Smooth muscle cell (in vitro differentiated cells): Measurements from ENCODE around the gene PSG6. TPM values are rescaled to one million over a fixed set of nuclear protein-coding genes. Genes with fewer than 3 reads are reported as not detected.
"Not testable (repeated sequence)": the region's sequence is repeated elsewhere in the genome, so short reads cannot be mapped to it uniquely, and the experiment has no call there.

Experiments used
- DNase-seq: peaks from one replicate; lab custom pipeline; 2025; ENCODE audit not compliant: unreplicated experiment; lab: John Stamatoyannopoulos, UW
- H2AFZ ChIP-seq: fragments of 200-600 bp; sonication (generic); 2 replicates; pipeline ENCODE4 v1.6.0; 2016; ENCODE audit warnings: antibody characterized with exemption, low read depth, mild to moderate bottlenecking
- H3F3A ChIP-seq: fragments of 200-600 bp; sonication (generic); 2 replicates; pipeline ENCODE4 v1.6.0; 2017; ENCODE audit warnings: antibody characterized with exemption, low read depth
- H3K27ac ChIP-seq: fragments of 200-600 bp; sonication (generic); 2 replicates; pipeline ENCODE4 v1.5.1; 2016; ENCODE audit warnings: low read depth, mild to moderate bottlenecking
- H3K27me3 ChIP-seq: fragments of 200-600 bp; sonication (generic); 2 replicates; pipeline ENCODE4 v1.6.1; 2016; ENCODE audit warnings: low read depth, mild to moderate bottlenecking
- H3K36me3 ChIP-seq: fragments of 200-600 bp; sonication (generic); 2 replicates; pipeline ENCODE4 v1.5.1; 2016; ENCODE audit warnings: low read depth
- H3K4me1 ChIP-seq: fragments of 200-600 bp; sonication (generic); 2 replicates; pipeline ENCODE4 v1.5.1; 2016; ENCODE audit warnings: low read depth
- H3K4me2 ChIP-seq: fragments of 200-600 bp; sonication (generic); 2 replicates; pipeline ENCODE4 v1.6.0; 2016; ENCODE audit warnings: mild to moderate bottlenecking
- H3K4me3 ChIP-seq: fragments of 200-600 bp; sonication (generic); 2 replicates; pipeline ENCODE4 v1.5.1; 2016; ENCODE audit warnings: mild to moderate bottlenecking
- H3K79me2 ChIP-seq: fragments of 200-600 bp; sonication (generic); 2 replicates; pipeline ENCODE4 v1.6.0; 2016; ENCODE audit warnings: low read depth, mild to moderate bottlenecking
- H3K9ac ChIP-seq: fragments of 200-600 bp; sonication (generic); 2 replicates; pipeline ENCODE4 v1.6.0; 2016; ENCODE audit warnings: low read depth
- H3K9me3 ChIP-seq: fragments of 200-600 bp; sonication (generic); replicated peaks from 2 replicates; pipeline ENCODE4 v1.5.1; 2016; ENCODE audit warnings: low read depth
- H4K20me1 ChIP-seq: fragments of 200-600 bp; sonication (generic); 2 replicates; pipeline ENCODE4 v1.6.0; 2016; ENCODE audit warnings: low read depth
- WGBS: methylation state at CpG from one replicate; pipeline ENCODE4 v1.1.7; 2016; ENCODE audit warnings: low lambda C conversion rate; 5-methylcytosine and 5-hydroxymethylcytosine counted together
- polyA plus RNA-seq: library from polyadenylated mRNA; unstranded; fragments of >200 nt; fragmentation: Nextera tagmentation; extraction: Ambion mirVana; gene quantifications from 2 replicates; pipeline ENCODE4 v1.2.1, GENCODE V29; 2016
- total RNA-seq: library from RNA; depleted of rRNA; stranded (reverse); fragments of >200 nt; gene quantifications from 2 replicates; pipeline ENCODE4 v1.2.3, GENCODE V29; 2014

Gene PSG6
- total and polyA plus RNA-seq, 2 experiments from 2014 or later: not detected

GRCh38 chr19:42898656-42899055 is 19.0 kb downstream of the PSG6 start:
- H3K27me3 ChIP-seq, H3K9ac ChIP-seq, H3K9me3 ChIP-seq, H3K4me2 ChIP-seq, H2AFZ ChIP-seq, DNase-seq, H3K4me3 ChIP-seq, H3K79me2 ChIP-seq, H4K20me1 ChIP-seq, H3K36me3 ChIP-seq, H3K4me1 ChIP-seq, H3F3A ChIP-seq, H3K27ac ChIP-seq: not testable (repeated sequence)
- 67% methylated on average over 1 of the region's 1 CpG for WGBS

GRCh38 chr19:42897729-42898128 is 20.0 kb downstream of the PSG6 start:
- H3K4me3 ChIP-seq, H3K9me3 ChIP-seq, H3K27ac ChIP-seq, H2AFZ ChIP-seq, H4K20me1 ChIP-seq, H3K4me2 ChIP-seq, H3K9ac ChIP-seq, H3K79me2 ChIP-seq, H3K4me1 ChIP-seq, H3K36me3 ChIP-seq, H3K27me3 ChIP-seq, H3F3A ChIP-seq, DNase-seq: not testable (repeated sequence)
- 50% methylated on average over 1 of the region's 1 CpG for WGBS

- H3K4me2 ChIP-seq, H3K36me3 ChIP-seq, H3K27me3 ChIP-seq, H3K4me1 ChIP-seq, H4K20me1 ChIP-seq, H3F3A ChIP-seq, H3K9me3 ChIP-seq, H3K9ac ChIP-seq, H3K27ac ChIP-seq, H3K79me2 ChIP-seq, H2AFZ ChIP-seq, H3K4me3 ChIP-seq, DNase-seq: not testable (repeated sequence)
- WGBS: 81% methylated on average over 7 of the region's 7 CpGs
Measured at GRCh38 chr19:42890446-42890845, 27.2 kb downstream of the PSG6 start.

DNA sequence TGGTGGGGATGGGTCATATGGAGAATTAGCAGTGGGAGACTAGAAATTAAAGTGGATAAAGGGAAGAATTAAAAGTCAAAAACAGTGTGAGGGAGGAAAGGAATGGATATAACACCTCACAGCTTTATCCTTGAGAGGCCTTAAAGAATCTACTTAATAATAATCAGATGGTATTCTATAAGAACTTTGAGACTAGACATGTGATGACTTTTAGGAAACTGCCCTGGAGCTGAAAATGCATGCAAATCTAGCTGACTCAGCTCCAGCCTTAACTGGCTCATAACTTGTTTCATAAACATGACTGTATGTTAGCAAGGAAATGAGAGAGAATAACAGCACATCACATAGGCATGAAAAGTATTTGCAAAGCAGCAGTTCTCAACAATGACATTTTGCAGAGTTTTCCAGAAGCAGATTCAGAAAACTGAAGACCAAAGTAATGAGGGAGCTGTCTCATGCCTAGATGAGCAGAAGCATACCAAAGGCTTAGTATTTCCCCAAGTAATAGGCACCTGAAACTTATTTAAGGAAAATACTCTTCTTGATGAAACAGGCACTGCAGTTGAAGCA is 29.7 kb downstream of the PSG6 start:
- not testable (repeated sequence) for H3K36me3 ChIP-seq, H3K27ac ChIP-seq, H3K27me3 ChIP-seq, H3K79me2 ChIP-seq, H3F3A ChIP-seq, H3K4me1 ChIP-seq, H4K20me1 ChIP-seq, H3K4me2 ChIP-seq, H2AFZ ChIP-seq, H3K9me3 ChIP-seq, H3K4me3 ChIP-seq, DNase-seq, H3K9ac ChIP-seq

DNA sequence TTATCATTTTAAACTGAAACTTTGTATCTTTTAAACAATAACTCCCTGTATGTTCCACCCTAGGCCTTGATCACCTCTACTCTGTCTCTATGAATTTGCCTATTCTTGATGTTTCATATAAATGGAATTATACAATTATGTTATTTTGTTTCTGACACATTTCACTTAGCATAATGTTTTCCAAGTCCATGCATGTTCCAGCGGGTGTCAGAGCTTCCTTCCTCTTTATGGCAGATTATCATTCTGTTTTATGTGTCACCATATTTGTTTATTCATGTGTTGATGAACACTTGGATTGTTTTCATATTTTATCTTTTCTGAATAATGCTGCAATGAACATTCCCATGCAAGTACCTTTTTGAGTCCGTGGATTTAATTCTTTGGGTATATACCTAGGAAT is 35.0 kb downstream of the PSG6 start:
- H3K4me3 ChIP-seq, H3K4me2 ChIP-seq, H3K9ac ChIP-seq, H3K27ac ChIP-seq, H3K36me3 ChIP-seq, H2AFZ ChIP-seq, H3K27me3 ChIP-seq, H4K20me1 ChIP-seq, DNase-seq, H3K4me1 ChIP-seq, H3K9me3 ChIP-seq, H3F3A ChIP-seq, H3K79me2 ChIP-seq: not testable (repeated sequence)
- 48% methylated on average over 2 of the region's 2 CpGs for WGBS

- H3K4me1 ChIP-seq, H3K79me2 ChIP-seq, H3K4me2 ChIP-seq, H3K27ac ChIP-seq, H3K36me3 ChIP-seq, H3F3A ChIP-seq, H4K20me1 ChIP-seq, H3K9me3 ChIP-seq, H3K9ac ChIP-seq, H2AFZ ChIP-seq, H3K4me3 ChIP-seq, DNase-seq, H3K27me3 ChIP-seq: not testable (repeated sequence)
- 57% methylated on average over 5 of the region's 5 CpGs for WGBS
Measured at GRCh38 chr19:42882010-42882409, 35.7 kb downstream of the PSG6 start.

DNA sequence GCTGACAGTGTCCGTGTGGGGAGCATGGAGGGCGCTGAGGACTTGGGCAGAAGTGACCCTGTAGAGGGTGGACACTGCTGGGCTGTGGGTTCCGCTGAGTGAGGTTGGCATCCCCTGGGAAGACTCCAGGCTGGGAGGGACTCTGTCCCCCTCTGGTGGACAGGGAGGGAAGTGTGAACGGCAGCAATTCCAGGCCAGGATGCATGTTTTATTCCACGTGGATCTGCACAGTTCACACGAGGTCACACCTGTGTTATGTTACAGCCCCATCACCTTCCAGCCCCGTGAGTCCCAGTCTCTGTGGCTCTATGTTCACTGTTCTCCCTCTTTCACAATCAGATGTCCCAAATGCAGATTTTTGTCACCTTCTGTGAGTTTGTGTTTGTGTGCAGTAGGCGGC is 36.4 kb downstream of the PSG6 start:
- not testable (repeated sequence) for H3K4me2 ChIP-seq, H3K79me2 ChIP-seq, H2AFZ ChIP-seq, H3K4me3 ChIP-seq, H3K4me1 ChIP-seq, H3F3A ChIP-seq, H3K9me3 ChIP-seq, DNase-seq, H3K36me3 ChIP-seq, H3K27ac ChIP-seq, H3K9ac ChIP-seq, H3K27me3 ChIP-seq, H4K20me1 ChIP-seq
- WGBS: 72% methylated on average over 6 of the region's 8 CpGs

DNA sequence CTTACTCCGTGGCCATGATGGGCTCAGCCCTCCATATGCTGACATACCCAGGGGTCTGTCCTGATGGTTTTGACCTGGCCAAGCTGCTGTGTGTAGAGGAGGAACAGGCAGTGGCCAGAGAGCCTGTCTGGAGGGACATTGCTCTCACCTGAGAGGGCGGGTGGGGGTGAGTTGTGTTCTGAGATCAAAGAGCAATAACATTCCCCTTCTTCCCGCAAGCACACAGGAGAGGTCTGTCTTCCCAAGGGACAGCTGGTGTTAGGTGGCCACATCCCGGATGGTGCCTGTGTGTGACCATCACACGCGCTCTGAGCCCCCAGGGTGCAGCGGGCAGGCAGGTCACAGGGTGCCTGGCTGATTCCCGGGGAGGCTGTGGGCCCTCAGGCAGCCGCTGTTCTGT is 37.1 kb downstream of the PSG6 start:
- 84% methylated on average over 9 of the region's 9 CpGs for WGBS
- H3K9me3 ChIP-seq, H3K9ac ChIP-seq, DNase-seq, H3F3A ChIP-seq, H4K20me1 ChIP-seq, H3K4me2 ChIP-seq, H3K4me1 ChIP-seq, H3K27me3 ChIP-seq, H3K79me2 ChIP-seq, H2AFZ ChIP-seq, H3K4me3 ChIP-seq, H3K27ac ChIP-seq, H3K36me3 ChIP-seq: not testable (repeated sequence)
